ENCODE results near the gene PPP6R2.

PPP6R2 gene

GRCh38 chr22:50434849-50435248 is 91.7 kb downstream of the PPP6R2 start:
- DNase-seq (ENCODE audit: low spot score) = no peak

DNA sequence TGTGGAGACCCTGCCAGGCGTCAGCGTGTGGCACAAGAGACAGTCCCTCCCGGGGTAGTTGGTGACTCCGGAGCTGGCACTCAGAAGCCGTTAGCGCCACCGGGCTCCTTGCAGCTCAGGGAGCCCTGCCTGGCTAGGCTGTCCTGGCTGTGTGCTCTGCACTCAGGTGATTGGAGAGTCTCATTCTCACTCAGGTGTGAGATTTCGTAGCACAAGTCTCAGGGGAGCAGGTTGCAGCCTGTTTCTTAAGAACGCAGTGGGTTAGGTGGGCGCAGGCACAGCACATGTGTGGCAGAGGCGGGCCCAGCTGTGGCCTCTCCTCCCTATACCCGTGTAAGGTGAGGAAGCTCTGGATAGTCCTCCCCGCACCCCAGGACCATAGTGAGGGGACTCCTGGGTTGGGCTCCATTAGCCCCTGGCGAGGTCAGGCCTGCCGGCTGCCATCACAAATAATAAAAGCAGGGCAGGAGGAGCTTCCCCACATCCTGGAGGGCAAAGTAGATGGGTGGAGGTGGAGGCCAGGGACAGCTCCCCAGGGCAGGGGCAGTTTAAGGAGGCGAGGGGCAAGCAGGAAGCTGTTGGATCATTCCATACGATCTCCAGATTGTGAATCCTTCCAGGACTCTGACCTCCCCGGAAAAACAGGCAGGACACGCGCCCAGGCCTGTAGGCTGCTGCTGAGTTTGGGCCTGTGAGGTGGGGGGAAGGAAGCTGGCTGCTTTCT is 92.3 kb downstream of the PPP6R2 start:
- DNase-seq (ENCODE audit: low spot score) = no peak

DNA sequence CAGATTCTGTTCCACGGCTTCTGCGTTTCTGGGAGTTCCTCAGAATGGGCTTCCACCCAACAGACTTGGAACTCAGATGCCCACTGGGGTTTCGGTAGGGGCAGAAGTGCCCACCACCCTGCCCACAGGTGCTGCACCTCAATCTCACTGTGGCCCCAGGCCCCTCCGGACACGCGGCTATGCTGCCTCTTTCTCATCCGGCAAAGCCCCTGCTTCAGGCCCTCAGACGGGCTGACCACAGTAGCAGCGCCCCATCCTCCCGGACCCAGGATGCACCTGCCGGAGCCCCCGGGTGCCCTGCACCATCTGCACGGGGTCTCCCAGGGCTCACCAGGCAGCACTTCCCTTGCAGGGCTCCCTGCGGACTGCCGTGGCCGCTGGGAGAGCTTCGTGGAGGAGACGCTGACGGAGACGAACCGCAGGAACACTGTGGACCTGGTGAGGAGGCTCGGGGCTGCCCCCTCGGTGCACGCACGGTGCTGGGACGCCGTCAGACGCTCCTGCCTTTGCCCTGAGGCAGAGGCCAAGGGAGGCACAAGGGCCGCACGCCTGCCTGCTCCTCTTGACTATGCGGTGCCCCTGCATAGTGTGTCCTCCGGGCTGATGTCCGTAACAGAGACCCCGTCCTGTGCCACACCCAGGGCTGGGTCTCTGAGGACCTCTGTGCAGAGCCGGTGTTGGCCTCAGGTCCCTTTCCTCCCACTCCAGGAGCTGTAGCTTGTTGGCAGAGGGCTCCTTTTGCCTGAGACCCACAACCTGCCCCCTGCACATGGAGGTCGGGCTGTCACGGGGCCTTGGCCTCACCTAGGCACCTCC is 93.1 kb downstream of the PPP6R2 start:
- no peak for DNase-seq (ENCODE audit: low spot score)

GRCh38 chr22:50436841-50437341 is 93.8 kb downstream of the PPP6R2 start:
- no peak for DNase-seq (ENCODE audit: low spot score)

DNA sequence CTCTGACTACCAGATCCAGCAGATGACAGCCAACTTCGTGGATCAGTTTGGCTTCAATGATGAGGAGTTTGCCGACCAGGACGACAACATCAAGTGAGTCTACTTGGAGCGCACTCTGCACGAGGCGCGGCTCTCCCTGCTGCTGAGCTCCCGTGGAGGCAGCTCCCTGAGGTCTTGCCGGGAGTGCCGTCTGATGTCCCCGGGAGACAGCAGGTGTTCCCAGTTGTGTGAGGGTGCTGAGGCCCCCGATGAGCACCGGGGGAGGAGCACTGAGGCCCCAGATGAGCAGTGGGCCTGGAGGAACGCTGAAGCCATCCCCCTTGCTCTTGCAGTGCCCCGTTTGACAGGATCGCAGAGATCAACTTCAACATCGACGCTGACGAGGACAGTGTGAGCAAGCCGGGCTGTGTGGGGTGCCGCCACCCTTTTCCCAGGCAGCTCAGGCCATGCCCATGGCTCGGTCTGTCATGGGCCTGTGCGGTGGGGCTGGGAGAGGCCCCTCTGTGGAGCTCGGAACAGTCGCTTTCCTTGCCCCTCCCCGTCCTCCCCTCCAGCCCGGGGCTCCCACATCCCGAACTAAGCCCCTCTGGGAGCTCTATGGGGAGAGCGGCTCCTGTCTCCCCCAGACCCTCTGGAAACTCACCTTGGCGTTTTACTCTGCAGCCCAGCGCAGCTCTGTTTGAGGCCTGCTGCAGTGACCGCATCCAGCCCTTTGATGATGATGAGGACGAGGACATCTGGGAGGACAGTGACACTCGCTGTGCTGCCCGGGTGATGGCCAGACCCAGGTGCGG is 94.6 kb downstream of the PPP6R2 start:
- DNase-seq (ENCODE audit: low spot score) = no peak

- no peak for DNase-seq (ENCODE audit: low spot score)
These were observed 95.5 kb downstream of the PPP6R2 start for GRCh38 chr22:50438305-50439275.

- no peak for DNase-seq (ENCODE audit: low spot score)
These were observed 96.3 kb downstream of the PPP6R2 start for GRCh38 chr22:50439314-50439870.

DNA sequence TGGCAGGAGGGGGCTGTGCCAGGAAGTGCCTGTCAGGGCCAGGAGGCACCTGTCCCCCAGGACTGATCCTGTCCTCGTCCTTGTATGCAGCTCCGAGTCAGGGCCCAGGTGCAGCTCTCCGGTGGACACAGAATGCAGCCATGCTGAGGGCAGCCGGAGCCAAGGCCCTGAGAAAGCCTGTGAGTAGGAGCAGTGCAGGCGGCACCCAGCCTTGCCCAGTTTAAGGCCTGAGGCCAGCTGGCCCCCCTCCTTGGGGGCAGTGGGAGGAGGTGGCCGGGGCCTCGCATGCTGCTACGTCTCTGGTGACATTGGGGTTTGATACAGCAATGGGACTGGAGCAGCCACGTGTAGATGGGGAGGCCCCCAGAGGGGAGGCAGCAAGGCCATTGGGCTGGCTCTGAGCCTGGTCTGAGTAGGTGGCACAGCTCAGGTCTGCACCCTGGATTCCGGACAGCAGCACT is 96.8 kb downstream of the PPP6R2 start:
- no peak for DNase-seq (ENCODE audit: low spot score)

DNA sequence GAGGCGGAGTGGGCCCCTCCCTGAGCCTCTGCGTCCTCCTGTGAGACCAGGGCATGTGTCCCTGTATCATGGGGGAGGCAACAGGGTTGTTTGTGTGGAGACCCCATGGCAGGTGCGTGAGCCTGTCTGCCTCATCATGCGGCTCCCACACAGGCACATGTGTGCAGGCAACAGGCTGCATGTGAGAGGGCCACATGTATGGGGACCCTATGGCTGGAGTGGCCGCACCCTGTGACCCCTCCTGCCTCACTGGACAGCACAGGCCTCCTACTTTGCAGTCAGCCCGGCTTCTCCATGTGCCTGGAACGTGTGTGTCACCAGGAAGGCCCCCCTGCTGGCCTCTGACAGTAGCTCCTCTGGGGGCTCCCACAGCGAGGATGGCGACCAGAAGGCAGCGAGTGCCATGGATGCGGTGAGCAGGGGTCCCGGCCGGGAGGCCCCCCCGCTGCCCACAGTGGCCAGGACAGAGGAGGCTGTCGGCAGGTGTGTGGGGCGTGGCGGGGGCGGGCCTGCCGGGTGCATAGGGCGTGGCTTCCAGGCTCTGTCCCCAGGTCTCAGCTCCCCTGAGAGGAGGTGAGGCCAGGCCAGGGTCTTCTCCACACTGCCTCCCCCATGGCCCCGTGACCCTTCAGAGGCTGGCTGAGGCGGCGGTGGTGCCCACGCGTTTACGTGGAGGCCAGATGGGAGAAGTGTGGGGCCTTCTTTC is 97.6 kb downstream of the PPP6R2 start:
- DNase-seq (ENCODE audit: low spot score) = no peak

- no peak for DNase-seq (ENCODE audit: low spot score)
These were observed 98.4 kb downstream of the PPP6R2 start for GRCh38 chr22:50441428-50441993.

DNA sequence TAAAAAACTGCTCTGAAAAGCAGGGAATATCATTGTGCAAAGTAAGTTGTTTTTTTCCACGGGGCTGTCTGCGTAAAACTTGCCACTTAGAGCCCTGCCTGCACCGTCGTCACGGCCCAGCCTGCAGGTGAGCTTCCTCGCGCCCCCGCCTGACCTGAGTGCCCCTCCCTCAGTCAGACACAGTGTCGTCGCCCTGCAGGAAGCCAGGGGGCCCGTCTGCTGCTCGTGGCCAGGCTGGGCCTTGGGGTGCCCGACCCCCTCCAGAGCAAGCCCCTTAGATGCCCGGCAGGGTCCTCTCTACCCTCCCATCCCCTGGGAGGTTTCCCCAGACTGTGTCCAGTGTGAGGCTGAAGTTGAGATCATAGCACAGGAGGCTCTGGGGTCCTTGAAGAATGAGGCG is 100.1 kb downstream of the PPP6R2 start:
- no peak for DNase-seq (ENCODE audit: low spot score)

DNA sequence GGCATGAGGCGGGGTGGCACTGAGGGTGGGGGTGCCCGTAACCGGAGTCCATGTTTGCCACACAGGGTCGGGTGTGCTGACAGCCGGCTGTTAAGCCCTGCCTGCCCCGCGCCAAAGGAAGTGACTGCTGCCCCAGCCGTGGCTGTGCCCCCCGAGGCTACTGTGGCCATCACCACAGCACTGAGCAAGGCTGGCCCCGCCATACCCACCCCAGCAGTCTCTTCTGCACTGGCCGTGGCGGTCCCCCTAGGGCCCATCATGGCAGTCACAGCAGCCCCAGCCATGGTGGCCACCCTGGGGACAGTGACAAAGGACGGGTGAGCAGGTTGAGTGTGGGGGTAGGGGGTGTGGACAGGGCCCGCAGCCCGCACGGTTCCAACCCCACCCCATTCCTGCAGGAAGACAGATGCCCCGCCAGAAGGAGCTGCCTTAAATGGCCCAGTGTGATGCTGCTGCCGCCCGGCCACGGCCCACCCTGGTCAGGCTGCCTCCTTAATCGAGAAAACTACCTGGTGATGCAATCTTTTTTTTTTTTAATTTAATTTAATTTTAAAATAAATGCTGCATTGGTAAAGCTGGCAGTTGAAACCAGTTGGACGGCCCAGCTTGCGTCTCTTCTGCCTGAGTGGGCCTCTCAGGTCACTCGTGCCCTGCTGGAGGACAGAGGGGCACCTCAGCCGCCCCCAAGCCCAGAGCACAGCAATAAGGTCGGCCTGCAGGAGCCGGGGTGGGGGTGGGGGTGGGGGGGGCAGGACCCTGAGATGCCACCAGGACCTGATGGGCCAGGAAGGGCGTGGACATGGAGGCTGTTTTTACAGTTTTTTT is 100.9 kb downstream of the PPP6R2 start:
- no peak for DNase-seq (ENCODE audit: low spot score)

DNA sequence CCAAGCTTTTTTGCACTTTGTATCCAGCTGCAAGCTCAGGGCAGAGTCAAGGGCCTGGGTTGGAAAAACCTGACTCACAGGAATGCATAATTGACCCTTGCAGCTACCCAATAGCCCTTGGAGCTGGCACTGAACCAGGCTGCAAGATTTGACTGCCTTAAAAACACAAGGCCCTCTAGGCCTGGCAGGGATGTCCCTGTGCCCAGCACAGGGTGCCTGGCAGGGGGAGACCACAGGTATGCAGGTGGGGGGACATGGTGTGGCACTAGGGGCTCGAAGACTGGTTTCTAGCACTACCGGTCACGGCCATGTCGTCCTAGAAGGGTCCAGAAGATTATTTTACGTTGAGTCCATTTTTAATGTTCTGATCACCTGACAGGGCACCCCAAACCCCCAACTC is 101.5 kb downstream of the PPP6R2 start:
- no peak for DNase-seq (ENCODE audit: low spot score)

- DNase-seq (ENCODE audit: low spot score) = no peak
These were observed 102.1 kb downstream of the PPP6R2 start for GRCh38 chr22:50445071-50445879.

DNA sequence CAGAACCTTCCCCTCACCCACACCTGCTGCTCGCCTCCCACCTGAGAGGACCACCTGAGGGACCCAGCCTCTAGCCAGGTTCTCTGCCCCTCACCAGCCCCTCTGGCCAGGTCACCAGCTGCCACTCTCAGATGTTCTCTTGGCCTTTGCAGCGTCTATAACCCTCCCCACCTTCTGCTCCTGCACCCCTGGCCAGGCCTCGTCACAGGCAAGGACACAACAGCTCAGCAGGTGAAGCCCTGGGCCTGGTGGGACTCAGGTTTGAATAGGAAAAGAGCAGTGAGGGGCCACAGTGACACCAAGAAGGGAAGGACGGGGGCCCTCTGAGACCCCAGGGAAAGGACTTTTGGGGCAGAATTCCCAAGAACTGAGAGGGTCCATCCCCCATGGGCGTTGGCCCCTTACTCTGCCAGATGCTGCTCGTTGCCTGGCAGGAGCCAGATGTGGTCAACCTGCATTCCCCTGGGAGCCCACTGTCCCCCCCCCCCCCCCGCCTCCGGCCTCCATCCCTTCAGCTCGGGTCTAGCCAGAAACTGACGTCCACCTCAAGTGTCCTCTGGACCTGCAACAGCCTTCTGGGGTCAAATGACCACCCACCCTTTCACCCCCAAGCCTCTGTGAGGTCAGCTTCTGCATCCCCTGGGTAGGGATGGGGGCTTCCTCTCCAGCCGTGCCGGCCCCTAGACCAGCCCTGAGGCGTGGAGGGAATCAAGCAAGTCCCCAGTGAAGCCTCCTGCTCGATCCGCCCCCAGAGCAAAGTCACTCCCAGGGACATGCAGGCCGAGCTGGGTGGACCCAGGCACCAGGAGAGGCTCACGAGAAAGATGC is 103.0 kb downstream of the PPP6R2 start:
- DNase-seq (ENCODE audit: low spot score) = no peak

DNA sequence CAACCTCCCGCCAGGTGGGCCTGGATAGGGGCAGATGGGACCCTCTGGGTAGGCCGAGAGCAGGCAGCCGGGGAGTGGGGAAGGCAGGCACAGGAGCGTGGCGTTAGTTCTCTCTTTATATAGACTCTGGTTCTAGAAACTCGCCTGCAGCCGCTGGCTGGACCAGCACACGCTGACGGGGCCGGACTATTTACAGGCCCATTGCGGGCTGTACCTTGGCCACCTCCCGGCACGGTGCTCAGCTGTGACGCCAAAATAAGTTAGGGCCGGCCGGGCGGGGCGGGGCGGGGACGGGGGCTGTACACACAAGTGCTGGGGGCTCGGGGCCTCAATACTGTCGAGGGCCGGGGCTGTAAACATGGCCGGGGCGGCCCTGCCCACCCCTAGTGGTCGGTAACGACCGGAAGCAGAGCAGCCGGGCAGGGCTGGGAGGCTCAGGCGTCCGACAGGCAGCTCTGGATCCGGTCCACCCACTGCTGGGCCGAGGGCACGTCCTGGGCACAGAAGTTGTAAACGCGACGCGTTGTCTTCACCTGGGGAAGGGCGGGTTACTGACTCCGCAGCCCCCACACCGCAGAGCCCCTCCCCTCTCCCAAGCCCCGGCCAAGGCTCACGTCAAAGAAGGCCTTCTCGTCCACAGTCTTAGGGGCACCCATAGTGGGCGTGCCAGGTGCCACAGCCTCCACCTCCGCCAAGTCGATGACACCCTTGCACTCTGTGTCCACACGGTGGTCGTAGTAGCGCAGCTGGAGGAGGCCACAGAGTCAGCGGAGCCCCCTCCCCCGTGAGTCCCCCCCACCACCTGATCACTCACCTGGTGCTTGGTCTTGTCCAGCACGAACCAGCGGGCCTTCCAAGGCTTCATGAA is 103.8 kb downstream of the PPP6R2 start:
- DNase-seq (ENCODE audit: low spot score) = no peak
